HG03196 (cell line): ENCODE data around the gene NOP14.
"Not testable (repeated sequence)": the region's sequence is repeated elsewhere in the genome, so short reads cannot be mapped to it uniquely, and the experiment has no call there.

ENCODE experiments used
- ATAC-seq: cut with Tn5 transposase; IDR thresholded peaks from one replicate; pipeline ENCODE4 v1.9.1; 2021; ENCODE audit not compliant: unreplicated experiment

Gene NOP14

GRCh38 chr4:2943364-2944090, 19.7 kb downstream of the NOP14 start:
- ATAC-seq, result no peak

GRCh38 chr4:2942532-2943363, 20.5 kb downstream of the NOP14 start:
- no peak for ATAC-seq

- no peak for ATAC-seq
These were observed 21.1 kb downstream of the NOP14 start for GRCh38 chr4:2942037-2942531.

GRCh38 chr4:2941138-2942036, 21.8 kb downstream of the NOP14 start:
- no peak for ATAC-seq

GRCh38 chr4:2940267-2941137, 22.7 kb downstream of the NOP14 start:
- ATAC-seq, result no peak

GRCh38 chr4:2939383-2940243, 23.6 kb downstream of the NOP14 start:
- ATAC-seq, result no peak

GRCh38 chr4:2938906-2939305, 24.3 kb downstream of the NOP14 start:
- no peak for ATAC-seq

- ATAC-seq, result not testable (repeated sequence)
These were observed 24.8 kb downstream of the NOP14 start for GRCh38 chr4:2938411-2938810.

- ATAC-seq, result no peak
These were observed 25.2 kb downstream of the NOP14 start for GRCh38 chr4:2937986-2938385.

- no peak for ATAC-seq
These were observed 25.9 kb downstream of the NOP14 start for GRCh38 chr4:2937146-2937857.

GRCh38 chr4:2936773-2937145, 26.4 kb downstream of the NOP14 start:
- no peak for ATAC-seq

GRCh38 chr4:2935762-2936743, 27.2 kb downstream of the NOP14 start:
- ATAC-seq, result no peak

GRCh38 chr4:2934813-2935761, 28.1 kb downstream of the NOP14 start:
- ATAC-seq, result peak; percentile 49

GRCh38 chr4:2934077-2934812, 29.0 kb downstream of the NOP14 start:
- ATAC-seq, result no peak

- no peak for ATAC-seq
These were observed 29.6 kb downstream of the NOP14 start for GRCh38 chr4:2933566-2934076.
